Stimulated activated CD8-positive, alpha-beta memory T cell treated with anti-CD3 and anti-CD28 coated beads, Interleukin-7, amount 100 ng/mL, for 24 hours (primary cell): Measurements from ENCODE around the gene PPP4R3A.
"Not testable (repeated sequence)": the region's sequence is repeated elsewhere in the genome, so short reads cannot be mapped to it uniquely, and the experiment has no call there.

Experiments
- DNase-seq: peaks from one replicate; pipeline ENCODE4 v3.0.0-alpha.2; 2020; ENCODE audit warnings: low read depth

Gene PPP4R3A

DNA sequence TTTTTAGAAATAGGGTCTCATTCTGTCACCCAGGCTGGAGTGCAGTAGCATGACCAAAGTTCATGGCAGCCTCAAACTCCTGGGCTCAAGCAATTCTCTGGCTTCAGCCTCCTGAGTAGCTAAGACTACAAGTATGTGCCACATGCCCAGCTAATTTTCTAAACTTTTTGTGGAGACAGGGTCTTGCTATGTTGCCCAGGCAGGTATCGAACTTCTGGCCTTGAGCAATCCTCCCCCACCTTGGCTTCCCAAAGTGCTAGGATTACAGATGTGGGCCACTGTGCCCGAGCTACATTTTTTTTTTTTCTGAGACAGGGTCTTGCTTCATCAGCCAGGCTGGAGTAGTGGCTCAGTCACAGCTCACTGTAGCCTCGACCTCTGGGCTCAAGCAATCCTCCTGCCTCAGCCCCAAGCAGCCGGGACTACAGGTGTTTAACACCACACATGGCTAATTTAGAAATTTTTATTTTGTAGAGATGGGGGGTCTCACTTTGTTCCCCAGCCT, 7.1 kb downstream of the PPP4R3A start:
- no peak for DNase-seq

DNA sequence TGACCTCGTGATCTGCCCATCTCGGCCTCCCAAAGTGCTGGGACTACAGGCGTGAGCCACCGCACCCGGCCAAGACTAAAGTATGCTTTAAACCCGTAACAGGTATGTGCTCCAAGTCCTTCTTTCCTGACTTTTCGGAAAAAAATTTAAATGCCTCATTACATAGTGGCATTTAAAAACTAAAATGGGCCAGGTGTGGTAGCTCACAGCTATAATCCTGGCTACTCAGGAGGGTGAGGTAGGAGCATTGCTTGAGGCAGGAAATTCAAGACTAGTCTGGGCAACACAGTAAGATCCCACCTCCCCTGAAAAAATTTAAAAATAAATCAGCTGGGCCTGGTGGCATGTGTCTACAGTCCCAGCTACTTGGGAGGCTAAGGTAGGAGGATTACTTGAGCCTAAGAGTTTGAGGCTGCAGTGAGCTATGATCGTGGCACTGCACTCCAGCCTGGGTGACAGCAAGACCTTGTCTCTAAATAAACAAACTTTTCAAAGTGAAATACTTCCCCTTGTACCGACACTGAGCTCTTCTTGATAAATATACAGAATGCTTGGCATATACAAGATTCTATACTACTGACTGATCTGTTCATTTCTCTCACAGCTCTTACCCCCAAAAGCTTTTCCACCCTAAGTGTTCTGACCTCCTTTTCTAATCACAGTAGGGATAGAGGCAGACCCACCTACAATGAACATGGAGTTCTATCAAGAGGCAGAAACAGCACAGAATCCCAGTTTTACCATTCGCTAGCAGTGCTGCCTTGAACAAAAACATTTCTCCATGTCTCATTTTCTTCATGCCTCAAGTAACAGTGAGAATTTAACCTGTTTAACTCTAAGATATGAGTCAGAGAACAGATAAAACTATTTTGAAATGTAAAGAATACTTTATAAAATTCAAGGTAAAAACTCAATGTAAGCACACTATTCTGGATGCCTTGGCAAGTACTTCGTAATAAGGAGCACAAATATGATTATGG, 7.9 kb downstream of the PPP4R3A start:
- no peak for DNase-seq

- no peak for DNase-seq
Measured at GRCh38 chr14:91501348-91501747, 8.8 kb downstream of the PPP4R3A start.

DNA sequence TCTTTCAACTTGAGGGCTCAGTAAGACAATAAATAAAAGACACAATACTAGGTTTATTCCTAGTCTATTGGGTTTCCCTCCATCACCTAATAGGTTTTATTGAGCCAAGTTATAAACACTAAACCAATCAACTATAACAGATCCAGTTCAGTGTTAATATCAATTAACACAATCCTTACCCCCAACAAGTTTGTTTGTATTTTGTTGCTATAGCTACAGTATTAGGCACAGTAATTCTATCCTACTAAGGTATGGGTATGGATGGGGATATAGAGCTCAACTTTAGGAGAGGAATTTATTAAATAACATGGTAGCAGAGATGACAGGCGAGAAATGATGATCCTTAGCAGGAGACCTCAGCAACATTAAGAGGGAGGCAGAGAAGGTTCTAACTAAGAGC, 13.3 kb downstream of the PPP4R3A start:
- no peak for DNase-seq

DNA sequence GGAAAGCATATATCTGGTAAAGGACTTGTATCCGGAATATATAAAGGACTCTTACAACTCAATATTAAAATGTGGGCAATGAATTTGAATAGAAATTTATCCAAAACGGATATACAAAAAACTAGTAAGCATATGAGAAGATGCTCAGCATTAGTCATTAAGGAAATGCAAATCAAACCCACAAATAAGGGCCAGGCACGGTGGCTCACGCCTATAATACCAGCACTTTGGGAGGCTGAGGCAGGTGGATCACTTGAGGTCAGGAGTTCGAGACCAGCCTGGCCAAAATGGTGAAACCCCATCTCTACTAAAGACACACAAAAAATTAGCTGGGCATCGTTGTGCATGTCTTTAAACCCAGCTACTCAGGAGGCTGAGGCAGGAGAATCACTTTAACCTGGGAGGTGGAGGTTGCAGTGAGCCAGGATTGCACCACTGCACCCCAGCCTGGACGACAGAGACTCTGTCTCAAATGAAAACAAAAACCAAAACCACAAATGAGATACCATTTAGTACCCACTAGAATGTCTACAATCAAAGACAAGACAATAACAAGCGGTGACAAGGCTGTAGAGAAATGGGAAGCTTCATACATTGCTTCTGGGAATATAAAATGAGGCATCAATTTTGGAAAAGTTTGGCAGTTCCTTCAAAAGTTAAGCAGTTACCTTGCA, 15.6 kb downstream of the PPP4R3A start:
- DNase-seq: not testable (repeated sequence)

DNA sequence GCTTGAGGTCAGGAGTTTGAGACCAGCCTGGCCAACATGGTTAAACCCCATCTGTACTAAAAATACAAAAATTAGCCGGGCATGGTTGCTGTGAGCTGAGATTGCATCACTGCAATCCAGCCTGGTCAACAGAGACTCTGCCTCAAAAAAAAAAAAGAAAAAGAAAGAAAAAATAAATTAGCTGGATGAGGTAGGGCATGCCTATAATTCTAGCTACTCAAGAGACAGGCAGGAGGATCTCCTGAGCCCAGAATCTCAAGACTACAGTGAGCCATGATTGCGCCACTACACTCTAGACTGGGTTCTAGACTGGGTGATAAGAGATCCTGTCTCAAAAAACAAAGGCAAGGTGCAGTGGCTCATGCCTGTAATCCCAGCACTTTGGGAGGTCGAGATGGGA, 16.9 kb downstream of the PPP4R3A start:
- DNase-seq: no peak

- no peak for DNase-seq
Measured at GRCh38 chr14:91484744-91485143, 25.4 kb downstream of the PPP4R3A start.

DNA sequence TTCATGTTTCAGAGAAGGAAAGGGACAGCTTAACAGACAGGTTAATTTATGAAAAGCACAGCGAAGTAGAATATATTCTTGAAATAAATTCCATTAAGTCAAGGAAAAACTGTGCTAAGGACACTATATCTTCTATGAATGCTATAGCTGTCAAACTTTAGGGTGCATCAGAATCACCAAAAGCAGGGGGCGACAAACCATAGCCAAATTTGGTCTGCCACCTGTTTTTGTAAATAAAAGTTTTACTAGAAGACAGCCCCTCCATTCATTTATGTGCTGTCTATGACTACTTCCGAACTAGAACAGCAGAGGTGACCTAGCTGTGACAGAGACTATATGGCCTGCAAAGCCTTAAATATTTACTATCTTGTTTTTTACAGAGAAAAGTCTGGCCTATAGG, 25.9 kb downstream of the PPP4R3A start:
- no peak for DNase-seq

DNA sequence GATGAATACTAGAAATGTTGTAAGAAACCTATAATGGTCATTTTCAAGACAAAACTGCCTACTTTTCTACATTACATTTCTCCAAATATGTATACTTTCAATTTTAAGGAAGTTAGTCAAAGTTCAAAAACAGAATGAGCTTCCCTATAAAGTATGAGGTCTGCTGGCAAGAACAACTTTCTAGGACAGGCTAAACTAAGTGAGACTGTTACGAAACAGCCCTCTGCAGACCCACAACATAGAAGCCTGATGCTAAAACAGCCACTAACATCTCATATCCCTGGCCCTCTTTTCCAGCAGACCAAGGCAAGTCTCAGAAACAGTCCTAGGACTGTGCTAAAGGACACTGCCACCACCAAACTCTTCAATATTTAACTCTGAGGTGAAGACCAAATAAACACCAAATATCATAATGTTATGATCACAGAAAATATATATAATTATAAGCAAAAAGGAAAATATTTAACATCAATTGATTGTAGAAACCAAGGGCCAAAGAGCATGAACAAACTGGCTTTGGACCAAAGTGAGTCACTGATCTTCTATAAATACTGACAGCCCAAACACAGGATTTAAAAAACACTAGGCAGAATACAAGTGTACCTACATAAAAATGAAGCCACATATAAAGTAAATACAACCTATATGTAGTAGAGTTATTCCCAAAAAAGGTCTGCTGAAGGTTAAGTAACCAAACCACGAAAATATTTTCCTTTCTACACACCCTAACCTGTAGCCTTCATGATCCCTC, 27.7 kb downstream of the PPP4R3A start:
- no peak for DNase-seq

- DNase-seq: no peak
Measured at GRCh38 chr14:91477388-91477787, 32.7 kb downstream of the PPP4R3A start.

DNA sequence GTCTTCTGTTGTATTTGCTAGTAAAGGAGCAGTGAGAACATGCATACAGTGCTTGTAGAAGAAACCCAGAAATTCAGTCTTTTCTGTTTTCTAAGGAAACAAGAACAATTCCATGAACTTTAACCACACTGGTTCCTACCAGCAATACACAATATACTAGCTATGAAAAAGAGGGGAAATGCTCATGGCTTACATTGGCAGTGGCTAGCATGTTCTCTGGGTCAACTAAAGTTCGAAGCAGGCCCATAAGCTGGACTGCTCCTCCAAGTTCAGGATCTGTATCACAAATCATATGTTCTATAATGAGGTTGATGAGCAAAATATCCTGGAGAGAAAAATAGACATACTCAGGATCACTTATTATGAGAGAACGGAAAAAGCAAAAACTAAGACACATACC, 37.1 kb downstream of the PPP4R3A start:
- no peak for DNase-seq

DNA sequence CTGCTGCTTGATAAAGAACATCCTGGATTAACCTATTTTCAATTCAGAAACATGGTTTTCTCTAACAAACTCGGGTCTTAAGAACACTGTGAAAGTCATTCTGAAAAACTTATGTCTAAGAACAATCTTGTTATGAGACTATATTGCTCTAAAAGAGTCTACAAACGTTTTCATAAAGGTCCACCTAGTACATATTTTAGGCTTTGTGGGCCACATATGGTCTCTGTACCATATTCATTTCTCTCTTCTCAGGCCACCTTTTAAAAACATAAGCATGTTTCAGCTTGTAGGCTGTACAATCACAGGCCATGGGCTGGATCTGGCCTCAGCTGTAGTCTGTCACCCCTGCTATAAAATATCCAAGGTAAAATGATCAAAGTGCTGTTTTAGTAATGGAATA, 39.9 kb downstream of the PPP4R3A start:
- no peak for DNase-seq

DNA sequence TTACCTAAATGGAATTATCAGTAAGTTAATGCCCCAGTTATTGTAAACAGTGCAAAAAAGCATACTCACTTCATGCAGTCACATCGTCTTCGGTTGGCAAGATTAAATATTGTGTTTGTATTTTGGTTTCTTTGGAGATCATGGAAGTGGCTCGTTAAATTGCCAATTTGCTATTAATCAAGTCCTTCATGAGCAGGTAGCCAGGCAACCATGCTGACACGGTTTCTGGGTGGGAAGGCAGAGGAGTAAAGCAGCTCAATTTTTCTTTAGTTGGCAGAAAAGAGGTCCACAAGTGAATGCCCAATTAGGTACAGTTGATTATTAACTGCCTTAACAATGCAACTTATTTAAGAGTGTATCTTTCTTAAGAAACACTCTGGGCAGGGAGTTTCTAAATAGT, 43.9 kb downstream of the PPP4R3A start:
- no peak for DNase-seq

DNA sequence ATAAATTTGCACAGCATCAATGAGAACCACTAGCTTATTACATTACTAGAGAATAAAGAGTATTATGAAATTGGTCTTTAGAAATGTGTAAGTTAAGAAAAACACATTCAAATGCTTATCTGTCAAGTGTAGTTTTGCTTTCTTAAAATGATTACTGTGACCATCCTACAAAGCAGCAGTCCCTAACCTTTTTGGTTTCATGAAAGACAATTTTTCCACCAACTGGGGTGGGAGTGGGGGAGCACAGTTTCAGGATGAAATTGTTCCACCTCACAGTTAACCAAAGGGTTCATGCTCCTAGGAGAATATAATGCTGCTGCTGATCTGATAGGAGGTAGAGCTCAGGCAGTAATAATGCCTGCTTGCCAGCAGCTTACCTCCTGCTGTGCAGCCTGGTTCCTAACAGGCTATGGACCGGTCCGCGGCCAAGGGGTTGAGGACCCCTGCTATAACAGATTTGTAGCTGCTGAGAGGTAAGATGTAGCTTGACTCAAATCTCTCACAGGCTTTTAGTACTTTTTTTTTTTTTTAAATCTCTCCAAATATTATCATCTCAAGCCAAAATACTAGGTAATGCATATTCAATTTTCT, 45.4 kb downstream of the PPP4R3A start:
- DNase-seq: no peak

GRCh38 chr14:91458612-91459011, 51.5 kb downstream of the PPP4R3A start:
- no peak for DNase-seq

GRCh38 chr14:91456283-91456682, 53.8 kb downstream of the PPP4R3A start:
- DNase-seq: no peak

GRCh38 chr14:91454580-91454979, 55.5 kb downstream of the PPP4R3A start:
- DNase-seq: no peak

DNA sequence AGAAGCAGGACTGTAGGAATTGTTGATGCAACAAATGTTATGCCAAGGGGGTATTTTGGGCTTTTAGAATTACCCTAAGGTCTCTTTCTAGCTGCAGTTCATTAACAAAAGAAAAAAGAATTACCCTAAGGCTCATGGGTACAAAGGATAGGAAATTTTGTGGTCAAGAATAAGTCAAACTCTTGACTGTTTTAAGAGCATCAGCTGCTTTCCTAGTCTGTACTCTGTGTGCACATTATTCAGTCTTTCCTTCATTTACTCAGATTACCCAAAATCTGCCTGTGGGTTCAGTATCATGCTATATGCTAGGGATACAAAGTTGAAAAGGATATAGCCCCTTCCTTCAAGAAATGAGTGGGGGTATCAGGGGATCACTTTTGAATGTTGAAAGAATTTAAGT, 56.0 kb downstream of the PPP4R3A start:
- no peak for DNase-seq

DNA sequence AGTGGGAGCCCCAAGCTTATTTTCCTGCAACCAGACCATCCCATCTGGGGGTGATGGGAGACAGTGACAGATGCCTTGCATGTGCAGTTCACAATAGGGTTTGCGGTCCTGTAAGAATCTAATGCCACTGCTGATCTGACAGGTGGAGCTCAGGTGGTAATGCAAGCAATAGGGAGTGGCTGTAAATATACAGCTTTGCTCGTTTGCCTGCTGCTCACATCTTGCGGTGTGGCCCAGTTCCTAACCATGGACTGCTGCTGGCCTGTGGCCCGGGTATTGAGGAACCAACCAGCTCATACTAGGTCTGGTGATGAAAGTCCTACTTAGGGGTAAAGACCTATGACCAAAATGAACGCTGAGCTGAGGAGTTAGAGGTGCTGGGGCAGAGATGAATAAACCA, 56.4 kb downstream of the PPP4R3A start:
- no peak for DNase-seq

- no peak for DNase-seq
Measured at GRCh38 chr14:91444335-91445020, 65.6 kb downstream of the PPP4R3A start.

DNA sequence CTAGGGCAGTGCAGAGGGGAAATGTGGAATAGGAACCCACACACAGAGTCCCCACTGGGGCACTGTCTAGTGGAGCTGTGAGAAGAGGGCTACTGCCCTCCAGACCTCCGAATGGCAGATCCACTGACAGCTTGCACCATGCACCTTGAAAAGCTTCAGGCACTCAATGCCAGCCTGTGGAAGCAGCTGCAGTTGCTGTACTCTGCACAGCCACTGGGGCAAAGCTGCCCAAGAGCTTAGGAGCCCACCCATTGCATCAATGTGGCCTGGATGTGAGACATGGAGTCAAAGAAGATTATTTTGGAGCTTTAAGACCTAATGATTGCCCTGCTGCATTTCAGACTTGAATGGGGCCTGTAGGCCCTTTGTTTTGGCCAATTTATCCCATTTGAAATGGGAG, 70.8 kb downstream of the PPP4R3A start:
- no peak for DNase-seq
